ENCODE measurements around the gene LRRC7.
"Not testable (repeated sequence)": the region's sequence is repeated elsewhere in the genome, so short reads cannot be mapped to it uniquely, and the experiment has no call there.

Gene LRRC7

GRCh38 chr1:70005386-70006034 lies 437.8 kb downstream of the LRRC7 start:
- no peak overlapping the region for H3K27ac ChIP-seq
- no peak for DNase-seq (ENCODE audit: low read depth, low spot score)

DNA sequence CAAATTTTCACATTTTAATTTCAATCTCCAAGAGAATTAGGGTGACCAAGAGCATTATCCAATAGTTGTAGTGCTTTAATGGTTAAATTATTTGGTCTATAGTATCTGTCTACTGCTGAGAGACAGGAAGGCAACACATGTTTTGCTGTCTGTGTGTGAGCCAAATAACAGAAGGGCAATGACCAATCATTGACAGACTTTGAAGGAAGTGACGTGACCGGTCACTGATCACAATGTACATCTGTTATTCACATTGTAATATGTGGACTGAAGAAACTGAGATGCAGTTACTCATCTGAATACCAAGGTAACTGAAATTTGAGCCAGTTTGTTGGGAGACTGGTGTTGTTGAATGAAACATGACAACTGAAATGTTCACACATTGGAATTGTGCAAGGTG lies 440.9 kb downstream of the LRRC7 start:
- H3K27ac ChIP-seq = no peak overlapping the region
- no peak for DNase-seq (ENCODE audit: low read depth, low spot score)

DNA sequence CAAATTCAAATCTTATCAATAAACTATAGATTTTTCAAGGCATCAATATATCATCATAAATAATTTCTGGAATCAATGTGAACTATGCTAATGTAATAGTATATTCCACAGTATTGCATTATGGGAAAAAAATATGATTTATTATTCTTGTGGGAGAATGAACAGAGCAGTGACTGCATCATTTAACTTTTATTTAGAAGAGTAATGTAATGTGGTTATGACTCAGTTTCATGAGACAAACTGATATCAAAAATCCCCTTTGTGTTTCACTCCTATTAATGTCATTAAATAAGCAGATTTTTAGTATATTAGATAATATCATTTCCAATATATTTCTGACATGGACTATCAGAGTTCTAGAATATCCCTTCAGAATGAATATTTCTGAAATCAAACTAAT lies 450.0 kb downstream of the LRRC7 start:
- no peak overlapping the region for H3K27ac ChIP-seq
- no peak for DNase-seq (ENCODE audit: low read depth, low spot score)

GRCh38 chr1:70024272-70024671 lies 456.6 kb downstream of the LRRC7 start:
- DNase-seq (ENCODE audit: low read depth, low spot score) = no peak
- H3K27ac ChIP-seq = no peak overlapping the region

DNA sequence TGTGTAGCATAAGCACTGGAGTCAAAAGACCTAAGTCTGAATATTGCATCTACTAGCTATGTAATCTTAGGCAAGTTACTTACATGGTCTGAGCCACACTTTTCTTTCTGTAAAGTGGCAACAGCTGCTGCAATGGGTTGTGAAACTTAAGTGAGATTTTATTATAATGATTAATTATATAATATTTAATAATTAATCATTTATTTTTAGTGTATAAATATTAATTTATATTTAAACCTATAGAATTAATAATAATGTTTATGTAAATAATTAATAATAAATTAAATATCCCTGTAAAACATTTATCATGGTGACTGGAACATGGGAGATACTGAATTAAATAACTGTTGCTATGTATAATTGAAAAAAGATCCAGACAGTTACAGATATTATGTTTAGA lies 457.3 kb downstream of the LRRC7 start:
- no peak overlapping the region for H3K27ac ChIP-seq
- no peak for DNase-seq (ENCODE audit: low read depth, low spot score)

DNA sequence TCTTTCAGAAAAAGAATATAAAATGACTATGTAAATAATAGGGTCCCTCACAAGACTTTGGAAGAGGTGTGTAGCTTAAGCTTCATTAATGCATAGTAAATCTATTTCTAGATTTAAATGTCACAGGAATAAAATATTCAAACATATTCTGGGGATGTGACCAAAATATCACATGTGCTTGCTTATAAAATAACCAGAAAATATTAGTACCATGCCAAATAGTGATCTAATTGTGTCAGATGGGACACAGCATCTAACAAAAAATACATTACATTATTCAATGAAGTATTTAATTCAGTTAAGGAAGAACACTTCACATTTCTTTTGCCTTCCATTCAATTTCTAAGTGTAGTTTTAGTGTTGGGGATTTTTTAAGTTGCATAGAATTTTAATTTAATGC lies 458.1 kb downstream of the LRRC7 start:
- DNase-seq (ENCODE audit: low read depth, low spot score) = no peak
- H3K27ac ChIP-seq = no peak overlapping the region

DNA sequence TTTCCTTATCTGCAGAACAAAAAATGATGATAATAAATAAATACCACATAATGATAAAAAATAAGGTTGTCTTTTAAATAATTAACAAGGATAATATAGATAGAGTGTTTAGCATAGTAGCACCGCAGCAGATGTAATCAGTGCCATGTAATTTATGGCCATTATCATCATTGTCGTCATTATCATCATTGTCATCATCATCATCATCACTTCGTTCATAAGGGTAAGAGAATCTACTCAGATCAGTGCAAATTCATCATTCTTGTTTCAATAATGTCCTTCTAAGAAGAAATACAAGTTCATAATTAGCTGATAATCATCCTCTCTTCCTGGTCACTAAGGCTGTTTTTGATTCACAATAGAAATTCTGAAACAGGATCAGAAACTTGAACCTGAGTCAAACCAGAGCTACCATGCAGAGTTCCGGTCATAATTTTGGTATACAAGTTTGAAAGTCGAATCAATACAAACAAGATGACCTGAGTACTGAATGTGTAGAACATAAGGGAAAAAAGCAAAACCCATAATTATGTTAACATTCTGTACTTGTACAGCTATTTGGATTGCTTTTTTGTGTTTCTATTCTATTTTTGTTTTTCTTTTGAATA lies 465.6 kb downstream of the LRRC7 start:
- no peak overlapping the region for H3K27ac ChIP-seq
- DNase-seq (ENCODE audit: low read depth, low spot score) = no peak

- H3K27ac ChIP-seq = no peak overlapping the region
- no peak for DNase-seq (ENCODE audit: low read depth, low spot score)
Observed at GRCh38 chr1:70033936-70034335, 466.2 kb downstream of the LRRC7 start.

- no peak for DNase-seq (ENCODE audit: low read depth, low spot score)
- no peak overlapping the region for H3K27ac ChIP-seq
Observed at GRCh38 chr1:70034403-70034802, 466.7 kb downstream of the LRRC7 start.

- H3K27ac ChIP-seq = no peak overlapping the region
- peak; percentile 41 for DNase-seq (ENCODE audit: low read depth, low spot score)
Observed at GRCh38 chr1:70038025-70038424, 470.3 kb downstream of the LRRC7 start.

- no peak overlapping the region for H3K27ac ChIP-seq
- DNase-seq (ENCODE audit: low read depth, low spot score) = no peak
Observed at GRCh38 chr1:70039485-70039884, 471.8 kb downstream of the LRRC7 start.

DNA sequence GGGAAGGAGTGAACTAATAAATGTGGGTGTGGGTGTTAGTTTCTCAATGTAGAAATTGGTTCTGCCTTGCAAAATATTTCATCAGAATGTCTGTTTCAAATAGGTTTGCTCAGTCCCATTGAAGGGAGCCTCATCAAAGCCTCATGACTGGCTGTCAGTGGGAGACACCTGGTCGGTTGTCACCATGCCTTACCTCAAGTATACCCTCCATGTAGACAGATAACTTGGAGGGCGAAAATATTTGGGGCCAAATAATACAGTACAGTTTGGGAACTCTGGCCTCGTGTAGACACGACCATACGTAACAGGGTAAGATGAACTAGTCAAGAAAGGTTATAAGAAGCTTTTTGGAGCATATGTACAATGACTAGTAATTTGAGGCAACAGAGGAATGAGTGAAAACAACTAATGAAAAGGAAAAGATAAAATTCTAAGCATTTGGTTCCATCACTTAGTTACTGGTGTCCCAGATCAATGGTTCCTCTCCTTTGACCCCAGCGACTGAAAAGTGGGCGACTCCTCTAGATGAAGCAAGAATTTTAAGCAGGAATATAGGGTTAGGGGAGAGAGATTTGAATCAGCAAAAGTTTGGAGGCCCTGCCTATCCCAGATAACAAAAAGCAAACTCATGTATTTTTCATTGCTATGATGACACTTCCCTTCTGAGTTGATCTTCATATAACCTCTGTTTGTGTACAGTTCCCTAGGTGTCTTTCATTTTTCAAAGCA lies 473.8 kb downstream of the LRRC7 start:
- no peak overlapping the region for H3K27ac ChIP-seq
- no peak for DNase-seq (ENCODE audit: low read depth, low spot score)

DNA sequence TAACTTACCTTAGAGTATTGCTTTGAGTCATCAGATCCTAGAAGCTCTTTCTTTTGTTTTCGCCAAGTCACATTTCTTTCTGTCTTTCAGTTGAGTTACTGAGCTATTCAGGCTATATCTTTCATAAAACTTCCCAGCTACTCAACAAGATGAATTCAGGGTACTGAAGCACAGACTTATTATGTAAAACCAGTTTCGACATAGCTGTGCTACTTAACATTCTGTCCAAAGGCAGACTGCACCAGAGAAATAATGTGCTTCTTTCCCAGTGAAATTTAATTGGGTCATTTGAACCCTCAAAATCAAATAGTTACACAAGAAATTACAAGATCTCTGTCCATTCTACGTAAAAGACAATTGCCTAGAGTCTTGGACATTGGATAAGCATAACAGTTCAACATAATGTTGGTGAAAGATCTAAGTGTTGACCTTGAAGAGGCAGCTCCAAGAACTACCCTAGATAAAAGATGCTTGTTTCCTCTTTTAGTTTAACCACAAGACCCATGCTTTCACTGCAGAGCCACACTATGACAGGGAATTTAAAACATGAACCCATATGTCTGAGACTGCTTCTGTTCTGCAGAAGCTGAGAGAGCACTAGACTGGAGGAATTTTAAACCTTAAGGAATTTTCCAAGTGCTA lies 474.5 kb downstream of the LRRC7 start:
- no peak overlapping the region for H3K27ac ChIP-seq
- no peak for DNase-seq (ENCODE audit: low read depth, low spot score)

DNA sequence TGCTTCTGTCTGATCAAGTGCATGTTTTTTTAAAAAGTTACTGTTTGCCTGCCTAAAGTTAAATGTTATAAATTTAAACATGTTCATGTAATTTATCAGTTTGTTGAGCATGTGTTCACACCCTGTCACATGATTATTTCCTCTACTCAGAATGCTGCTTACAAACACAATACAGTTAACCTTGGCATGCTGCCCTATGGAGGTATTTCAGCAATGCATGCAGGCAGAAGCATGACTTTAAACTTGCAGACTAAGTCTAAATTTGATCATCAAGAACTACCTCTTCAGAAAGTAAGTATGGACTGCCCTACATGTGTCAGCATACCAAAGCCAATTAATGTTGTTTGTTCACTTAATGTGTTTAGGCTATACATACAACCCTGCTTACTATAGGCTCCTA lies 476.1 kb downstream of the LRRC7 start:
- peak; percentile 65 for DNase-seq (ENCODE audit: low read depth, low spot score)

GRCh38 chr1:70044832-70045231 lies 477.1 kb downstream of the LRRC7 start:
- no peak for DNase-seq (ENCODE audit: low read depth, low spot score)
- H3K27ac ChIP-seq = no peak overlapping the region

More for the DNA sequence above, 476.1 kb downstream of the LRRC7 start:
- no peak overlapping the region for H3K27ac ChIP-seq

- not testable (repeated sequence) for DNase-seq (ENCODE audit: low read depth, low spot score); H3K27ac ChIP-seq
Observed at GRCh38 chr1:70045581-70045980, 477.9 kb downstream of the LRRC7 start.

DNA sequence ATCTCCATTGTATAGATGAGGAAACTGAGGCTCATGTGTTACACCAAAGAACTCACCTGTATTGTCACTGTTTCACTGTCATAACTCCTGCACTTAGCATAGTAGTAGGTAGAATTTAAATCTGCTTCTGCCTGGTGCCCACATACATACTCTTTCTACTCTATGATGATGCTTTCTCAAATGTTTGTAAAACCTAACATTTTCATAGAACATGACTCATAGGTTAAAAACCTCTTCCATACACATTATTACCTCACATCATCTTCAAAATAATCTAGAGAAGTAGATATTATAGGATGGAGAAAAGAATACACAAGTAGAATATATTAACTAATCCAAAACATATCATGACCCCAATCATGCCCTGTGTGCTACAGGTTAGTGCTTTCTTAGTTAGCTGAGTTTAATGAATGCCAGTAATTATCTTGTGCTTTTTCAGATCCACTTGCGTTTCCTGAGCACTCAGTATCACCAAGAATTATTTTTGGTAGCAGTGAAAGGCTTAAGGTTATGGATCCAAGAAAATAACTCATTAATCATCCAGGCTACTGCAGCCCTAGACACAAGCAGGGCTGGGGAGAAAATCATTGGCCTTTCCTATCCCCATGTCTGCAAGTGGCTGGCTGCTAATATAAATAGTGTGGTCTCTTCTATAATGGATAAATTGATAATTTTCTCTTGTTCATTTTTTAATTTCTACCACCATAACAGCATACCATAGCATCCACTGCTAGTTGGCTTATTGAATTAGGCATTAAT lies 480.8 kb downstream of the LRRC7 start:
- H3K27ac ChIP-seq = no peak overlapping the region
- no peak for DNase-seq (ENCODE audit: low read depth, low spot score)

DNA sequence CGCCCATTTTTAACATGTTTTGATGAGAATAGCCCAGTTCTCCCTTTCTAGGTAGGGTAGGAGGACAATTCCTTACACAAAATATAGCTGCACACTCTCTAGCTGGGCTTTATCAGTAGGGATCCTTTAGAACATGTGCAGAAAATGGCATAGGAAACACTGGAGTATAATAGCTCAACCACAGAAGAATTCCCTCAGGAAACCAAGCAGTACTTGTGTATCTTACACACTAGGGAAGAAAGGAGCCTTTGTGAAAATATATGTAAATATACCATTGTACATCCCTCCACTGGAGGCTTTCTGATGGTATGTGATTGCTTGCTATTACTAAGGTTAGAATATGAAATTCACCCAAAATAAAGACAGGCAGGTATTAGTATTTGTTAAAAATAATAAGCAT lies 484.2 kb downstream of the LRRC7 start:
- DNase-seq (ENCODE audit: low read depth, low spot score) = no peak
- H3K27ac ChIP-seq = no peak overlapping the region

- no peak overlapping the region for H3K27ac ChIP-seq
- no peak for DNase-seq (ENCODE audit: low read depth, low spot score)
Observed at GRCh38 chr1:70057500-70057899, 489.8 kb downstream of the LRRC7 start.

DNA sequence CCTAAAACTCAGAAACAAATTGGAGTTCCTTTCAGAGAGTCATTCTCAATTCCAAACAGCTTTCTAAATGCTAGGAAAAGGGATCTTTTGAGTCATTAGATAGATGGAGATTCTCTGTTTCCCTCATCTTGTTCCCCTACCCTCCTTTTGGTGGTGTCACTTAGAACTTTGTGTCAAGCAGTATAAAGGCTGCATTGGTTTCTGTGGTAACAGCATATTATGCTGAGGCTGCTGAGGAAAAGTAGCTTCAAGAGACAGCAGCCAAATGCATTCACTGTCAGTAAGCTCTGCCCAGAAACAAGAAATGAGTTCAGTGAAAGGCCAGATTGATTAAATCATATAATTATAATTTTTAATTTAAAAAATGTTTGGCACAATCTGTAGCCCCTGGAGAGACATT lies 493.5 kb downstream of the LRRC7 start:
- no peak overlapping the region for H3K27ac ChIP-seq
- DNase-seq (ENCODE audit: low read depth, low spot score) = no peak
